Lung (tissue), 12 donors: ENCODE measurements around the gene SLC9C1. TPM values are rescaled to one million over a fixed set of nuclear protein-coding genes. Genes with fewer than 3 reads are reported as not detected.

Source experiments
- ATAC-seq: fragments of 200-7000 bp; cut with Tn5 transposase; one replicate; pipeline ENCODE4 v1.9.1; 2020; ENCODE audit warnings: moderate number of reproducible peaks; ENCODE audit not compliant: insufficient read depth, low FRiP score
- DNase-seq, 3 donors: peaks; one replicate each; pipeline ENCODE4 v3.0.0-alpha.2; 2013 to 2017
- H3K27ac ChIP-seq, 2 donors: one replicate each; pipeline ENCODE4 v1.5.1; 2013; ENCODE audit warnings: mild to moderate bottlenecking in 2 of 2, moderate library complexity in 2 of 2, control low read depth in 1 of 2, inconsistent platforms in 1 of 2, low read depth in 1 of 2, low read length in 1 of 2
- H3K27me3 ChIP-seq, 3 donors: one replicate each; pipeline ENCODE4 v1.5.1; 2013; ENCODE audit warnings: low read length in 2 of 3; ENCODE audit not compliant: control insufficient read depth in 3 of 3, insufficient read depth in 3 of 3
- H3K36me3 ChIP-seq, 4 donors: one replicate each; pipeline ENCODE4 v1.5.1; 2013; ENCODE audit warnings: low read length in 4 of 4, mild to moderate bottlenecking in 1 of 4, moderate library complexity in 1 of 4; ENCODE audit not compliant: control insufficient read depth in 4 of 4, insufficient read depth in 4 of 4
- H3K4me1 ChIP-seq, 5 donors: one replicate each; pipeline ENCODE4 v1.5.1; 2013; ENCODE audit warnings: low read length in 5 of 5, mild to moderate bottlenecking in 2 of 5, moderate library complexity in 1 of 5; ENCODE audit not compliant: control insufficient read depth in 5 of 5, insufficient read depth in 5 of 5
- H3K4me3 ChIP-seq: one replicate; pipeline ENCODE4 v1.5.1; 2013; ENCODE audit warnings: mild to moderate bottlenecking, control low read depth, moderate library complexity
- H3K9ac ChIP-seq, 2 donors: one replicate each; pipeline ENCODE4 v1.5.1; 2013; ENCODE audit warnings: low read length in 2 of 2, control low read depth in 1 of 2; ENCODE audit not compliant: insufficient read depth in 1 of 2
- H3K9me3 ChIP-seq, 4 donors: one replicate each; pipeline ENCODE4 v1.5.1; 2013; ENCODE audit warnings: low read length in 3 of 4, mild to moderate bottlenecking in 1 of 4, moderate library complexity in 1 of 4; ENCODE audit not compliant: control insufficient read depth in 4 of 4, insufficient read depth in 3 of 4
- CTCF ChIP-seq: IDR thresholded peaks from 2 replicates; pipeline ENCODE4 v1.5.1; 2012; ENCODE audit warnings: mild to moderate bottlenecking; ENCODE audit errors: control extremely low read depth, extremely low read depth
- WGBS, 2 donors: extraction: QIAGEN DNeasy Blood & Tissue Kit; methylation state at CpG; one replicate each; pipeline ENCODE4 v1.1.7; 2013; 5-methylcytosine and 5-hydroxymethylcytosine counted together
- polyA plus RNA-seq, 2 donors: library from polyadenylated mRNA; stranded (reverse); fragments of 200-250 nt; gene quantifications; one replicate each; pipeline ENCODE4 v1.2.1, GENCODE V29; 2013
- total RNA-seq, 2 donors: library from RNA; depleted of rRNA in 1 of 2; stranded (reverse); fragments of >200 nt in 1 of 2; gene quantifications; one replicate each; pipeline ENCODE4 v1.2.1, GENCODE V29; 2014 to 2021
- donor health status: control.
- donor health status: control.
- donor health status: Bipolar disorder and iron deficiency.
- donor health status: healthy.
- donor health status: DM: yes; HTN: yes; CAD: no.

The SLC9C1 gene
- total and polyA plus RNA-seq, 4 donors = 0.12 to 0.28 TPM; not detected in 2

GRCh38 chr3:112126511-112126911 is 167.5 kb downstream of the SLC9C1 start:
- ATAC-seq = peak; percentile 34
- Histone ChIP-seq H3K4me3 (no peak overlapping the region), H3K9me3 (no peaks in the 10 kb centered on the region), H3K27me3 (no peaks in the 10 kb centered on the region), H3K36me3 (peaks cover 0 to 1% (median 0%) of the 10 kb centered on the region in 4 donors), H3K4me1 (peaks cover 0 to 5% (median 0%) of the 10 kb centered on the region in 5 donors), H3K9ac (no peak overlapping the region), H3K27ac (no peak overlapping the region)
- TF ChIP-seq CTCF = no peak
- no peak for DNase-seq
- 46 to 69% methylated on average over 1 of the region's 1 CpG for WGBS, 2 donors

GRCh38 chr3:112124907-112125607 is 169.0 kb downstream of the SLC9C1 start:
- H3K36me3 ChIP-seq = peaks cover 0 to 1% (median 0%) of the 10 kb centered on the region in 4 donors
- ATAC-seq (no peak), DNase-seq (no peak)
- H3K9ac ChIP-seq = no peak overlapping the region
- no peaks in the 10 kb centered on the region for H3K27me3 ChIP-seq
- H3K27ac ChIP-seq = no peak overlapping the region
- 76 to 80% methylated on average over 5 of the region's 5 CpGs for WGBS, 2 donors
- TF ChIP-seq CTCF = no peak
- H3K4me3 ChIP-seq = no peak overlapping the region
- H3K9me3 ChIP-seq = no peaks in the 10 kb centered on the region
- peaks cover 0 to 5% (median 0%) of the 10 kb centered on the region in 5 donors for H3K4me1 ChIP-seq

- no peaks in the 10 kb centered on the region for H3K9me3 ChIP-seq
- DNase-seq (no peak), ATAC-seq (no peak)
- no peaks in the 10 kb centered on the region for H3K27me3 ChIP-seq
- H3K9ac ChIP-seq = no peak overlapping the region
- H3K36me3 ChIP-seq = peaks cover 0 to 1% (median 0%) of the 10 kb centered on the region in 4 donors
- no peak for TF ChIP-seq CTCF
- H3K27ac ChIP-seq = no peak overlapping the region
- H3K4me1 ChIP-seq = peaks cover 0 to 5% (median 0%) of the 10 kb centered on the region in 5 donors
- WGBS, 2 donors = 90 to 92% methylated on average over 2 of the region's 2 CpGs
- no peak overlapping the region for H3K4me3 ChIP-seq
Measured at GRCh38 chr3:112123548-112123947, 170.5 kb downstream of the SLC9C1 start.
